Measurements from ENCODE around the gene PCDH15. TPM values are rescaled to one million over a fixed set of nuclear protein-coding genes. Genes with fewer than 3 reads are reported as not detected.

The PCDH15 gene
- polyA plus RNA-seq, 1 of the 3 experiments (the other 2 are of a cell fraction) = 0.03 TPM

DNA sequence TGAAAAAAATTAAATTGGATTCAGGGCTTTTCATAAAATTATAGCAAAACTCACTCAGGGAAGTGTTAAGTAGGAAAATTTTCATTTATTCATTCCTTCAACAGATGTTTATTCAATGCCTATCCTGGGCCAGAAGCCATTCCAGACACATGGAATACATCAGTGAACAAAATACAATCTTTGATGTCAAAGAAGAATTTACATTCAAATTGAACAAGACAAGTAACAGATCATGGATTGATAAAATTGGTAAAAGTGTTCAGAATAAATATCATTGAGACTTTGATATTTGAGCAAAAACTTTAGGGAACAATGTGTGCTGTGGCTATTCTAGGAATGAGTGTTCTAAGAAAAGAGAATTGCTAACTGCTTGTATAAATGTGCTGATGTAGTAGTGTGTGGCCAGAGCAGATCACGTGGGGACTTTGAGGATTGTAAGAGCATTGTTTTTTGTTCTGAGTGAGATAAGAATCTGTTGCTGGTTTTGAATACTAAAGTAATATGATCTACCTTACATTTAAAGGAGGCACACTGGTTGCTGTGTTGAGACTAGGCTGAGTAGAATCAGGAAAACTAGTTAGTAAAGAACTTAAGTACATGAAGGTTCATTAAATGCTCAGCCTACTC is 957.2 kb downstream of the PCDH15 start:
- Histone ChIP-seq H4K20me1 (ENCODE audit: insufficient read depth) (no peaks in the 10 kb centered on the region), H3K4me1 (ENCODE audit: control insufficient read depth in 1 of 2, insufficient read depth in 2 of 2, low read depth in 1 of 2, low read length in 1 of 2) (no peaks in the 10 kb centered on the region; a peak in 1 of 4 replicates), H3K9me3 (no peaks in the 10 kb centered on the region), H2AFZ (ENCODE audit: low read depth) (no peak overlapping the region), H3K9me2 (no peaks in the 10 kb centered on the region), H3K4me3 (ENCODE audit: low read depth in 2 of 2, low read length in 1 of 2) (no peak overlapping the region), H3K27ac (ENCODE audit: low read depth in 2 of 2, low read length in 1 of 2) (peak overlapping the region in 1 of 2 experiments; percentile 47; a peak in 1 of 4 replicates), H3K79me2 (ENCODE audit: insufficient read depth) (no peaks in the 10 kb centered on the region), H3F3A (replicated peaks; ENCODE audit: insufficient read depth) (no peaks in the 10 kb centered on the region), H3K27me3 (ENCODE audit: insufficient read depth) (no peaks in the 10 kb centered on the region), H3K36me3 (replicated peaks in 1 of 2; ENCODE audit: control insufficient read depth in 1 of 2, insufficient read depth in 2 of 2, low read length in 1 of 2) (no peaks in the 10 kb centered on the region), H3K4me2 (no peak overlapping the region; the same call in 1 of the 2 replicates), H3K9ac (no peak overlapping the region)
- WGBS (ENCODE audit: low lambda C conversion rate) = 8% methylated on average over 1 of the region's 1 CpG
- CTCF ChIA-PET = no interaction called here
- POLR2A ChIA-PET = no interaction called here
- TF ChIP-seq EP300 (IDR thresholded peaks at IDR 0.05; ENCODE audit: borderline replicate concordance in 1 of 2, low read depth in 1 of 2, low read length in 1 of 2) (peak in 1 of 2 experiments; percentile 71; a peak in 1 of 4 replicates), RAD21 (IDR thresholded peaks at IDR 0.05; ENCODE audit: low read length) (no peak), SIN3A (IDR thresholded peaks at IDR 0.05; ENCODE audit: borderline replicate concordance, low read depth, low read length) (no peak), ZBTB33 (IDR thresholded peaks at IDR 0.05; ENCODE audit: borderline replicate concordance, low read depth) (no peak), GATA2 (CRISPR knock-in tag; IDR thresholded peaks at IDR 0.05) (peak; percentile 29; the same call in 1 of the 2 replicates), TCF12 (IDR thresholded peaks at IDR 0.05) (peak; percentile 42; the same call in 1 of the 2 replicates)
- TF ChIP-seq, protein P1, sequence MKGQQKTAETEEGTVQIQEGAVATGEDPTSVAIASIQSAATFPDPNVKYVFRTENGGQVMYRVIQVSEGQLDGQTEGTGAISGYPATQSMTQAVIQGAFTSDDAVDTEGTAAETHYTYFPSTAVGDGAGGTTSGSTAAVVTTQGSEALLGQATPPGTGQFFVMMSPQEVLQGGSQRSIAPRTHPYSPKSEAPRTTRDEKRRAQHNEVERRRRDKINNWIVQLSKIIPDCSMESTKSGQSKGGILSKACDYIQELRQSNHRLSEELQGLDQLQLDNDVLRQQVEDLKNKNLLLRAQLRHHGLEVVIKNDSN (IDR thresholded peaks at IDR 0.05; ENCODE audit: borderline replicate concordance, low read depth) = peak; percentile 59; the same call in 1 of the 2 replicates
- TF ChIP-seq, protein P2, sequence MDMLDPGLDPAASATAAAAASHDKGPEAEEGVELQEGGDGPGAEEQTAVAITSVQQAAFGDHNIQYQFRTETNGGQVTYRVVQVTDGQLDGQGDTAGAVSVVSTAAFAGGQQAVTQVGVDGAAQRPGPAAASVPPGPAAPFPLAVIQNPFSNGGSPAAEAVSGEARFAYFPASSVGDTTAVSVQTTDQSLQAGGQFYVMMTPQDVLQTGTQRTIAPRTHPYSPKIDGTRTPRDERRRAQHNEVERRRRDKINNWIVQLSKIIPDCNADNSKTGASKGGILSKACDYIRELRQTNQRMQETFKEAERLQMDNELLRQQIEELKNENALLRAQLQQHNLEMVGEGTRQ (IDR thresholded peaks at IDR 0.05; ENCODE audit: borderline replicate concordance, low read depth, low read length) = 0 out of 2 replicates have a peak, but pooled peaks have one; percentile 19
- no peak for DNase-seq

- no peak for DNase-seq
- 51% methylated on average over 9 of the region's 9 CpGs for WGBS (ENCODE audit: low lambda C conversion rate)
- Histone ChIP-seq H3K4me1 (ENCODE audit: control insufficient read depth in 1 of 2, insufficient read depth in 2 of 2, low read depth in 1 of 2, low read length in 1 of 2) (no peaks in the 10 kb centered on the region; a peak in 1 of 4 replicates), H3K9me3 (no peaks in the 10 kb centered on the region), H3K79me2 (ENCODE audit: insufficient read depth) (no peaks in the 10 kb centered on the region), H2AFZ (ENCODE audit: low read depth) (no peak overlapping the region), H3K4me2 (no peak overlapping the region), H3K27ac (ENCODE audit: low read depth in 2 of 2, low read length in 1 of 2) (no peak overlapping the region), H3K27me3 (ENCODE audit: insufficient read depth) (no peaks in the 10 kb centered on the region), H4K20me1 (ENCODE audit: insufficient read depth) (no peaks in the 10 kb centered on the region), H3F3A (replicated peaks; ENCODE audit: insufficient read depth) (no peaks in the 10 kb centered on the region), H3K4me3 (ENCODE audit: low read depth in 2 of 2, low read length in 1 of 2) (no peak overlapping the region), H3K9ac (no peak overlapping the region), H3K9me2 (no peaks in the 10 kb centered on the region), H3K36me3 (replicated peaks in 1 of 2; ENCODE audit: control insufficient read depth in 1 of 2, insufficient read depth in 2 of 2, low read length in 1 of 2) (no peaks in the 10 kb centered on the region)
- ChIA-PET CTCF (interaction anchor here (1.0 kb wide), 1 partner anchor 240 kb away, joined by 3 read pairs; no protein-coding TSS in a partner anchor), POLR2A (no interaction called here)
- TF ChIP-seq EZH2phosphoT487 (IDR thresholded peaks at IDR 0.05; ENCODE audit: borderline replicate concordance, low read depth) = no peak
These were observed 959.4 kb downstream of the PCDH15 start for GRCh38 chr10:53841483-53842145.
